ENCODE data around the gene PVRIG.
"Not testable (repeated sequence)": the region's sequence is repeated elsewhere in the genome, so short reads cannot be mapped to it uniquely, and the experiment has no call there.

The PVRIG gene

DNA sequence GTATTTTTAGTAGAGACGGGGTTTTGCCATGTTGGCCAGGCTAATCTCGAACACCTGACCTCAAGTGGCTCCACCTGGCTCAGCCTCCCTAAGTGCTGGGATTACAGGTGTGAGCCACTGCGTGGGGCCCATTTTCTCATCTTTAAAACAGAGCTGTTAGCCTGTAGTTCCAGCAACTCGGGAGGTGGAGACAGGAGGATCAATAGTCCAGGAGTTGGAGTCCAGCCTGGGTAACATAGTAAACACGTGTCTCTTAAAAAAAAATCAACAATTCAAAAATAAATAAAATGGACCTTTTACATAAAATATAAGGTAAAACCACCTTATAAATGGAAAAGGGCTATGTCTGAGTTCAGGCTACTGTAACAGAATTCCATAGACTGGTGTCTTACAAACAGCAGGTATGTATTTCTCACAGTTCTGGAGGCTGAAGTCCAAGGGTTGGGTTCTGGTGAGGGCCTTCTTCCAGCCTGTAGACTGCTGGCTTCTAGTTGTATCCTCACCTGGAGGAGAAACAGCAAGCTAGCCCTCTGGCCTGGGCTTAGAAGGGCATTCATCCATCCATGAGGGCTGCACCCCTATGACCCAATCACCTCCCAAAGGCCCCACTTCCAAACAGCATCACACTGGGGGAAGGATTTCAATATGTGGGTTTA, 7.0 kb upstream of the PVRIG start:
- no peaks in the 10 kb centered on the region for H3K9me3 Mint-ChIP-seq
- H3K27ac Mint-ChIP-seq = no peak overlapping the region
- H3K4me1 Mint-ChIP-seq (ENCODE audit: low read depth) = peaks cover 77% of the 10 kb centered on the region
- H3K4me3 Mint-ChIP-seq = no peak overlapping the region
- H3K27me3 Mint-ChIP-seq = no peaks in the 10 kb centered on the region
- DNase-seq = peak; percentile 22
- H3K36me3 Mint-ChIP-seq (ENCODE audit: low read depth) = peaks cover 2% of the 10 kb centered on the region

DNA sequence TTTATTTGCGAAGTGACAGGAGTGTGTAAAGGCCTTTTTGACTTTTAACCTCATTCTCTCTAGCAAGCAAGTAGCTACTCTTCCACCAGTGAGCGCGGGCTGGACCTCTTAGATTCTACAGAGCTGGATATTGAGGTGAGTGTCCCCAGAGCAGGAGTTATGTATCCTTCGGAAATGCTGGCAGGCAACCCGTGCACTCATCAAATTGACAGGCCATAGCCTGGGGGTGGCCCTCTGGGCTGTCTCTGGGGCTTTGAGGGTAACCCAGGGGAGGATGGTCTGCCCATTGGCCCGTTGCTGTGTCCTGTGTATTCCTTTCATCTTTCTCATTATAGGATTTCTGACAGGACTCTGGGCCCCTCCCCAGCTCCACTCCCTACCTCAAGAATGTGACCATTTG, 6.1 kb upstream of the PVRIG start:
- Mint-ChIP-seq H3K27me3 (no peaks in the 10 kb centered on the region), H3K27ac (no peak overlapping the region), H3K36me3 (ENCODE audit: low read depth) (peaks cover 2% of the 10 kb centered on the region), H3K9me3 (no peaks in the 10 kb centered on the region), H3K4me3 (no peak overlapping the region), H3K4me1 (ENCODE audit: low read depth) (peaks cover 76% of the 10 kb centered on the region)
- DNase-seq = peak; percentile 25

DNA sequence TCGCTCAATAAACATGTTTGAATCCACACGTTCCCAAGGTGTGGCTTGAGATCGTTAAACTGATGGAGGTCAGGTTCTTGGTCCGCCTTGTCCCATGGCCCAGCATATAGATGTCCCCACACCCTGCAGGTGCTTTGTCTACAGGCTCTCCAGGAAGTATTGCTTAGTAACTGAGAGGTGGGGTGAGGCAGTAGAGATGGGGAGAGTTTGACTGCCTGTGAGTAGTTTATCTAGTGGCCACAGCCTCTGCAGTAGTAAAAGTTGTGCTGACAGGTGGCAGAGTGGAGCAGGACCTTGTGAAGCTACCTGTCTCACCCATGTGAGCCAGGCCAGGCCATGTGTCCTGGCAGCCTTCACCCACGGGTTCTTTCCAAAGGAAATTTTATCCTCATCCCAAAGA, 5.4 kb upstream of the PVRIG start:
- H3K27ac Mint-ChIP-seq; H3K27me3 Mint-ChIP-seq; H3K4me3 Mint-ChIP-seq; H3K9me3 Mint-ChIP-seq; H3K36me3 Mint-ChIP-seq (ENCODE audit: low read depth): not testable (repeated sequence)
- H3K4me1 Mint-ChIP-seq (ENCODE audit: low read depth) = peaks cover 75% of the 10 kb centered on the region
- peak; percentile 28 for DNase-seq

DNA sequence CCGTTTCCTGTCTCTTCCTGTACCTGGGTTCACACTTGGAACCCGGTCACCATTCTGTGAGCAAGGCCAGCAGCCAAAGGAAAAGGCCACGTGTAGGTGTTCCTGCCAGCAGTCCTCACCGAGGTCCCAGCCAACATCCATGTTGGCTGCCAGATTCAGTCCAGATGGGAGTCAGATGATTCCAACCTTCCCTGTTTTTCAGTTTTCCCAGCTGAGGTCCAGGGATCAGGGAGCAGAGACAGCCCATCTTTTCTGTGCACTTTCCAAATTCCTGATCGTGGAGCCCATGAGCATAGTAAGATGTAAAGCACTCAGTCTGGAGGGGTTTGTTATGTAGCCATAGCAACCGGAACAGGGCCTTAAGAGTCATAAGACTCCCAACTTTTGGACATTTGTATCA, 3.9 kb upstream of the PVRIG start:
- peaks cover 18% of the 10 kb centered on the region for H3K36me3 Mint-ChIP-seq (ENCODE audit: low read depth)
- H3K27ac Mint-ChIP-seq = peak overlapping the region; percentile 6

DNA sequence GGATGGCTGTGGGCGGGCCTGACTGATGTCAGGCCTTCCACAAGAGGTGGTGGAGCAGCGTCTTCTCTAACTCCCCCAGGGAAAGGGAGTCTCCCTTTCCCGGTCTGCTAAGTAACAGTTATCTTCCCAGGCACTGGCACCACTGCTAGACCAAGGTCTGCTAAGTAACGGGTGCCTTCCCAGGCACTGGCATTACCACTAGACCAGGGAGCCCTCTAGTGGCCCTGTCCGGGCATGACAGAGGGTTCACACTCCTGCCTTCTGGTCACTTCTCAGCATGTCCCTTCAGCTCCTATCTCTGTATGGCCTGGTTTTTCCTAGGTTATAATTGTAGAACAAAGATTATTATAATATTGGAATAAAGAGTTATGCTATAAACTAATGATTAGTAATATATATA, 1.8 kb upstream of the PVRIG start:
- not testable (repeated sequence) for H3K9me3 Mint-ChIP-seq, H3K27me3 Mint-ChIP-seq
- peaks cover 60% of the 10 kb centered on the region for H3K4me1 Mint-ChIP-seq (ENCODE audit: low read depth)
- DNase-seq = peak; percentile 83
- peaks cover 36% of the 10 kb centered on the region for H3K36me3 Mint-ChIP-seq (ENCODE audit: low read depth)
- H3K4me3 Mint-ChIP-seq = peak overlapping the region; percentile 41
- peak overlapping the region; percentile 84 for H3K27ac Mint-ChIP-seq

More for the DNA sequence above, 3.9 kb upstream of the PVRIG start:
- peak; percentile 20 for DNase-seq
- Mint-ChIP-seq H3K27me3 (no peaks in the 10 kb centered on the region), H3K9me3 (no peaks in the 10 kb centered on the region), H3K4me1 (ENCODE audit: low read depth) (peaks cover 60% of the 10 kb centered on the region), H3K4me3 (no peak overlapping the region)

DNA sequence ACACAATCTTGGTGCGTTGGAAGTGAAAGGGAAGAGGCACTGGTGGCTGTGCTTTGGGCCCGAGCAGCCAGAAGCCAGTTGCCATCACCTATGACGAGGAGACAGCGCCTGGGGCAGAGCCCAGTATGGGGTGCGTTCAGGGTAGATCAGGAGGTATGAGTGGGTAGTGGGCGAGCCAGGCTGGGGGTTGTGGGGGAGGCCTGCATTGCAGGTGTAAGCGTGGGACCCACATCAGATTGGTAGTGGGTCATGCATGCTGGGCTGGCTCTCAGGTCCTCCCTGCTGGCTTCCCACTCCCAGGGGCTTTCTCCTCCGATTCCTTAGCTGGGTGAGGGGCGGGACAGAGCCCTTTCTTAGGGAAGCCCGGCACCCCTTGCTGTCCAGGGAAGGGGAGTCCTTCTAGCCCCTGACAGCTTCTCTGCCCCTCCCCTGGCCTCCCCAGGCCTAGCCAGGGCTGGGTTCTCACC, 445 bp upstream of the PVRIG start:
- H3K27ac Mint-ChIP-seq = peak overlapping the region; percentile 97
- peaks cover 64% of the 10 kb centered on the region for H3K4me1 Mint-ChIP-seq (ENCODE audit: low read depth)
- H3K36me3 Mint-ChIP-seq (ENCODE audit: low read depth) = peaks cover 50% of the 10 kb centered on the region
- H3K27me3 Mint-ChIP-seq = no peaks in the 10 kb centered on the region
- H3K9me3 Mint-ChIP-seq = no peaks in the 10 kb centered on the region
- H3K4me3 Mint-ChIP-seq = peak overlapping the region; percentile 94
- peak; percentile 63 for DNase-seq

DNA sequence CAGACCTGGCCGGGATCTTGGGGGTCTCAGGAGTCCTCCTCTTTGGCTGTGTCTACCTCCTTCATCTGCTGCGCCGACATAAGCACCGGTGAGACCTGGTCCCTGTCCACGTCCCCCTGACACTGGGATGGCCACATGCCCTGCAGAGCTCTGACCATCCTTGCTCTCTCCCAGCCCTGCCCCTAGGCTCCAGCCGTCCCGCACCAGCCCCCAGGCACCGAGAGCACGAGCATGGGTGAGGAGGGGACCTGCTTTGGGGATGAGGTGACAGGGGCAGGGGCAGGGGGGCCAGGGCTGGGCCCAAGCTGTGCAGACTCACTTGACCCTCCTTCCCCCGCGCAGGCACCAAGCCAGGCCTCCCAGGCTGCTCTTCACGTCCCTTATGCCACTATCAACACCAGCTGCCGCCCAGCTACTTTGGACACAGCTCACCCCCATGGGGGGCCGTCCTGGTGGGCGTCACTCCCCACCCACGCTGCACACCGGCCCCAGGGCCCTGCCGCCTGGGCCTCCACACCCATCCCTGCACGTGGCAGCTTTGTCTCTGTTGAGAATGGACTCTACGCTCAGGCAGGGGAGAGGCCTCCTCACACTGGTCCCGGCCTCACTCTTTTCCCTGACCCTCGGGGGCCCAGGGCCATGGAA, 959 bp downstream of the PVRIG start:
- DNase-seq = peak; percentile 70
- no peaks in the 10 kb centered on the region for H3K9me3 Mint-ChIP-seq
- peak overlapping the region; percentile 97 for H3K27ac Mint-ChIP-seq
- H3K4me3 Mint-ChIP-seq = peak overlapping the region; percentile 94
- H3K36me3 Mint-ChIP-seq (ENCODE audit: low read depth) = peaks cover 63% of the 10 kb centered on the region
- peaks cover 63% of the 10 kb centered on the region for H3K4me1 Mint-ChIP-seq (ENCODE audit: low read depth)
- no peaks in the 10 kb centered on the region for H3K27me3 Mint-ChIP-seq

DNA sequence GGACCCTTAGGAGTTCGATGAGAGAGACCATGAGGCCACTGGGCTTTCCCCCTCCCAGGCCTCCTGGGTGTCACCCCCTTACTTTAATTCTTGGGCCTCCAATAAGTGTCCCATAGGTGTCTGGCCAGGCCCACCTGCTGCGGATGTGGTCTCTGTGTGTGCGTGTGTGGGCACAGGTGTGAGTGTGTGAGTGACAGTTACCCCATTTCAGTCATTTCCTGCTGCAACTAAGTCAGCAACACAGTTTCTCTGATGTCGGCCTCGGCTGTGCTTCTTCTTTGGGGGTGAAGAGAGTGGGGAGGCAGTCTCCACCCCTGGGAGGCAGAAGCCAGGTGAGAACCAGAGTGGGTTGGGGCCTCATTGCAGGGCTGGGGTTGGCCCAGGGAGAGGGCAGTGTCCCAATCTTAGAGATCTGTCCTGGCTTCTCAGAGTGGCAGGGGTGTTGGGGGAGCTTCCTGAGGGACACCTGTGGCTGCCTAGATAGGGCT, 1.5 kb downstream of the PVRIG start:
- Mint-ChIP-seq H3K9me3 (no peaks in the 10 kb centered on the region), H3K27ac (peak overlapping the region; percentile 97), H3K27me3 (no peaks in the 10 kb centered on the region), H3K4me3 (peak overlapping the region; percentile 94), H3K4me1 (ENCODE audit: low read depth) (peaks cover 62% of the 10 kb centered on the region), H3K36me3 (ENCODE audit: low read depth) (peaks cover 69% of the 10 kb centered on the region)
- DNase-seq = peak; percentile 81

DNA sequence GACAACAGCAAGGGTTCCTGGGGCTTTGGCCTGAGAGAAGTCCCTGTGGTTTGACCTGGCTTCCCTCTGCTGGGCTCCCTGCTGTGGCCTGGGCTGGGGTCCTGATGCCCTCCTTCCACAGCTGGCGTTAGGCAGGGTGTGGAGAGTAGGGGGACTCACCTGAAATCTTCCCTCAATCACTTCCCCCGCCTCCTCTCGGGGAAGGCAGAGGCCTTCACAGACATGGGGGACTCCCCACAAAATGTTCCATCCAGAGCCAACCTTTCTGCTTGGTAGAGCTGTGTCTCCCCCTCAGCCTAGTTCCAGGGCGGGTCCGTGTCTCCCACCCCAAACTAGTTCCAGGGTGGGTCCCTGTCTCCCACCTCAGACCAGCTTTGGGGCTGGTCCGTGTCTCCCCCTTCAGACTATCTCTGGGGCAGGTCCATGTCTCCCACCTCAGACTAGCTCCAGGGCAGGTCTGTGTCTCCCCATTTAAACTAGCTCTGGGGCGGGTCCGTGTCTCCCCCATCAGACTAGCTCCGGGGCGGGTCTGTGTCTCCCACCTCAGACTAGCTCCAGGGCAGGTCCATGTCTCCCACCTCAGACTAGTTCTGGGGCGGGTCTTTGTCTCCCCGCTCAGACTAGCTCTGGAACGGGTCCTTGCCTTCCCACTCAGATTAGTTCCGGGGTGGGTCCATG, 2.2 kb downstream of the PVRIG start:
- Mint-ChIP-seq H3K27me3 (no peaks in the 10 kb centered on the region), H3K4me3 (peak overlapping the region; percentile 94), H3K36me3 (ENCODE audit: low read depth) (peaks cover 69% of the 10 kb centered on the region), H3K4me1 (ENCODE audit: low read depth) (peaks cover 62% of the 10 kb centered on the region), H3K9me3 (no peaks in the 10 kb centered on the region), H3K27ac (peak overlapping the region; percentile 97)
- peak; percentile 52 for DNase-seq

DNA sequence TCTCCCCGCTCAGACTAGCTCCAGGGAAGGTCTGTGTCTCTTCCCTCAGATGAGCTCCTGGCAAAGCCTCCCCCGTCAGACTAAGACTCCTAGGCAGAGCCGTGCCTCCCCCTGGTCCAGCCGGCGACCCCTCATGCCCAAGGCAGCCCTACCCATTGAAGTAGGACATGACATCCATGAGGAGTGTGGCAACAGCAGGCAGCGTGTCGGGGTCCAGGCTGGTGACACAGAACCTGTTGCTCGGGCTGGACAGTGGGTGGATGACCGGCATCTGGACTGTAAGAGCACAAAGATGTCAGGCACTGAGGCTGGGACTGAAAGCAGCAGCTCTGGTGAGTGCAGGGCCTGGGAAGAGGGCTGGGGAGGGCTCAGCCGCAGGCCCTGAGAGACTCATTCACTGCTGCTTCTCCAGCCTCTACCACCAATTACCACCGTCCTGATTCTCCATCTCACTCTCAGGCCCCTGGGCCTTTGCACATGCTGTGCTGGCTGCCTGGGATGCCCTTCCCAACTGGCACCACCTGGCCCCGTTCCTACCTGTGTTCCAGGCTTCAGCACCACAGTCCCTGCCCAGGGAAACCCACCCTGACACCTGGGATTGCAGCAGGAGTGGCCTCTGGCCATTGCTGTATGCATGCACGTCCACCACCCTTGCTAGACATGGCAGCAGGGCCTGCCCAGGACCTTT, 2.8 kb downstream of the PVRIG start:
- Mint-ChIP-seq H3K4me3 (peak overlapping the region; percentile 94), H3K9me3 (no peaks in the 10 kb centered on the region), H3K27ac (peak overlapping the region; percentile 97), H3K27me3 (no peaks in the 10 kb centered on the region), H3K36me3 (ENCODE audit: low read depth) (peaks cover 72% of the 10 kb centered on the region), H3K4me1 (ENCODE audit: low read depth) (peaks cover 58% of the 10 kb centered on the region)
- DNase-seq = no peak

DNA sequence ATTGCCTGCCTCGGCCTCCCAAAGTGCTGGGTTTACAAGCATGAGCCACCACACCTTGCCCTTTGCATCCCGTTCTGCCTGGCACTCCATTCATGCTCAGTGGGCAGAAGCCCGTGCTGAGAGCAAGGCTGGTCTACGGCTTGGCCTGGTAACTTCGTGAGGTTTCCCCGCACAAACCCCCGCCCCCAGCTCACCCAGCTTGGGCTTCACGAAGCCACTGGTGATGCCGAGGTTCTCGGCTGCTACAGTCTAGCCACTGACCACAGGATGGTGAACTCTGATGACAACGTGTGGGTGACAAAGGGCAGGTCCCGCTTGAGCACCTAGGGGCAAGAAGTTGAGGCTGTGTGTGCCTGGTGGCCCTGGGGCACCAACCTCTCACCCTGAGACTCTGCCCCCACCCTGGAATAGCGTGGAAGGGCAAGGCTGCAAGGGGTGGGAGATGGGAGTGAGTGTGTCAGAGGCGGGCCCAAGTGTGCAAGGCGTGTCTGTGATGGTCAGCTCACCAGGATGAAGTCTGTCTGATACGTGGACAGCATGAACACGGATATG, 3.7 kb downstream of the PVRIG start:
- Mint-ChIP-seq H3K27ac (peak overlapping the region; percentile 97), H3K4me3 (peak overlapping the region; percentile 94), H3K4me1 (ENCODE audit: low read depth) (peaks cover 57% of the 10 kb centered on the region), H3K36me3 (ENCODE audit: low read depth) (peaks cover 76% of the 10 kb centered on the region)
- H3K27me3 Mint-ChIP-seq, DNase-seq, H3K9me3 Mint-ChIP-seq: not testable (repeated sequence)

DNA sequence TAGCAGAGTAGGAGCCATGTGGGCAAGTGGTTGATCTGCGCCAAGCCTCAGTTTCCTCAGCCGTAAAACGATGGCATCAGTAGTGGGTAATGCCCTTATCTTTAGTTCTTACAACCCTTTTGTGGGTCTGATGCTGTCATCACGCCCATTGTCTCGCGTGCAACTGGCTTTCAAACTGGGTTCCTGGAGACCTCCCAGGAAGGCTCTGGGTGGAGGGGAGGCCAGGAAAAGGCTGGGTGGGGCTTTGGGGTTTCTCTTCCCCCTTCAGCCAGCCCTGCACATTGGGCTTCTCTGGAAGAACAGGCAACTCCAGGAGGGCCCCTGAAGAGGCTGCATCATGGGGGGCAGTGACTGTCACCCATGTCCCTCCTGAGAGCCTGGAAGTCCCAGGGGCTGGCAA, 5.1 kb downstream of the PVRIG start:
- Mint-ChIP-seq H3K4me1 (ENCODE audit: low read depth) (peaks cover 48% of the 10 kb centered on the region), H3K36me3 (ENCODE audit: low read depth) (peaks cover 73% of the 10 kb centered on the region), H3K27ac (peak overlapping the region; percentile 97)
- not testable (repeated sequence) for H3K9me3 Mint-ChIP-seq, DNase-seq, H3K27me3 Mint-ChIP-seq, H3K4me3 Mint-ChIP-seq

DNA sequence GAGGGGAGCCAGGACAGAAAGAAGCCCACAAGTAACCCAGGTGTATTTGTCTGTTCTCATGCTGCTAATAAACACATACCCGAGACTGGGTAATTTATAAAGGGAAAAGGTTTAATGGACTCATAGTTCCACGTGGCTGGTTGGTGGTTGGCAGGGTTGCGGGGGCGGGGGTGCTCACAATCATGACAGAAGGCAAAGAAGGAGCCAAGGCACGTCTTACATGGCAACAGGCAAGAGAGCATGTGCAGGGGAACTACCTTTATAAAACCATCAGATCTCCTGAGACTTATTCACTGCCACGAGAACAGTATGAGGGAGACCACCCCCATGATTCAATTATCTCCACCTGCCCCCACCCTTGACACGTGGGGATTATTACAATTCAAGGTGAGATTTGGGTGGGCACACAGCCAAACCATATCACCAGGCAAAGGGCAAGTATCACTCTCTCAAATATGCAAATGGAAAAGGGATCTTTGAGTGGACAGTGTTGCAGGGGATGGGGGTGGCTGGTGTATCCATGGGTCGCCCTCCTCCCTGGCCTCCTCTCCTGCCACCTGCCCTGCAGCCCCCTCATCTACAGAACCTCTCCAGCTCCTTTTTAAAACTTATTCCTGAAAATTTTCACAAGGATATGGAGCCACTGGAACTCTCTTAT, 15.0 kb downstream of the PVRIG start:
- not testable (repeated sequence) for H3K9me3 Mint-ChIP-seq
- H3K4me1 Mint-ChIP-seq (ENCODE audit: low read depth) = peaks cover 17% of the 10 kb centered on the region

DNA sequence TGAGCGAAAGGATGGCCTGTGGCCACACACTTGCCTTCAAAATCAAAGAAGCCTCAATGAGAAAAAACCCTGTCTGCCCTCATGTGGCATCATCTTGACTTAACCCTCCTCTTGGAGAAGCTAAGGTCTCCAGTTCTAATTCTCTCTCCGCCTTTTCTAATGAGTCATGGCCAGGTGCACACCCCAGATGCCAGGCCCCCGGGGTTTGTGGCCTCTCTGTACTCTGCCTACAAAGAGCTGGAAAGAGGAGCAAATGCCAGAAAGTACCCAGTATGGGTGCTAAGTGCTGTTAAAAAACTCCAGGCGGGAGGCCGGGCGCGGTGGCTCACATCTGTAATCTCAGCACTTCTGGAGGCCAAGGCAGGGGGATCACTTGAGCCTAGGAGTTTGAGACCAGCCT, 20.2 kb downstream of the PVRIG start:
- peaks cover 30% of the 10 kb centered on the region for H3K4me1 Mint-ChIP-seq (ENCODE audit: low read depth)
- DNase-seq; H3K4me3 Mint-ChIP-seq; H3K9me3 Mint-ChIP-seq; H3K36me3 Mint-ChIP-seq (ENCODE audit: low read depth); H3K27me3 Mint-ChIP-seq: not testable (repeated sequence)
- peak overlapping the region; percentile 19 for H3K27ac Mint-ChIP-seq

More for the DNA sequence above, 15.0 kb downstream of the PVRIG start:
- H3K27me3 Mint-ChIP-seq, DNase-seq, H3K4me3 Mint-ChIP-seq: not testable (repeated sequence)
- H3K27ac Mint-ChIP-seq = peak overlapping the region; percentile 19
- peaks cover 36% of the 10 kb centered on the region for H3K36me3 Mint-ChIP-seq (ENCODE audit: low read depth)
